WTC11 (cell line): ENCODE data around the gene TGFBR1.

Experiments
- CREB1 ChIP-seq: sonication (generic); formaldehyde crosslinking; IDR thresholded peaks from 2 replicates; pipeline ENCODE4 v1.8.0; 2023; ENCODE audit warnings: mild to moderate bottlenecking, missing genetic modification reagents
- NR1H2 ChIP-seq: sonication (generic); formaldehyde crosslinking; IDR thresholded peaks from 2 replicates; pipeline ENCODE4 v1.9.0; 2021; ENCODE audit warnings: mild to moderate bottlenecking, moderate library complexity, missing genetic modification reagents
- SMAD3 ChIP-seq: sonication (generic); formaldehyde crosslinking; IDR thresholded peaks from 2 replicates; pipeline ENCODE4 v1.8.0; 2022; ENCODE audit warnings: missing genetic modification reagents, mild to moderate bottlenecking, borderline replicate concordance
- TEAD4 ChIP-seq: sonication (generic); formaldehyde crosslinking; IDR thresholded peaks from 2 replicates; pipeline ENCODE4 v1.8.0; 2022; ENCODE audit warnings: mild to moderate bottlenecking, missing genetic modification reagents
- ZBTB21 ChIP-seq: sonication (generic); formaldehyde crosslinking; IDR thresholded peaks from 2 replicates; pipeline ENCODE4 v1.8.1; 2023; ENCODE audit warnings: mild to moderate bottlenecking, missing genetic modification reagents, borderline replicate concordance
- TF ChIP-seq, protein P1 (sequence below): fragments of 200-600 bp; IDR thresholded peaks from 2 replicates; pipeline ENCODE4 v1.8.0; 2022; ENCODE audit warnings: antibody characterized with exemption
- TF ChIP-seq, protein P2 (sequence below): fragments of 250-450 bp; sonication (Bioruptor Pico); IDR thresholded peaks from 2 replicates; pipeline ENCODE4 v1.9.0; 2021; ENCODE audit warnings: mild to moderate bottlenecking

DNA sequence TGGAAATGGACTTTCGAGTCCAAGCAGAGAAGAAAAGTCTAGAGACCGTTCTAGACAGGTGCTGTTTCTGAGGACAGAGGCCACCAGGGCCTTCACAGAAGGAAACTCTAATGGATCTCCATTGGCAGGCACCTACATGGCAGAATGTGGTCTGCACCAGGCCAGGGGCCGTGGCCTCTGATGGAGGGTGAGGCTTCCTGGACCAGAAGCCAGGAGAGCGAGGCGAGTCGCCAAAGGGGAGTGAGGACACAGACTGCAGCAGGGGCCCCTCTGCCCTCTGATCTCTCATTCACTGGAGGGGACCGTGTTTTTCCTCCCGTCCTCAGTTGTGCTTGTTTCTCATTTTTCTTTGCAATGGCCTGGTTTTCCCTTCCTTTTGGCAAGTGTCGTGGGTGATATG is 75.7 kb downstream of the TGFBR1 start:
- TF ChIP-seq CREB1 (CRISPR knock-in tag) (no peak), NR1H2 (CRISPR knock-in tag) (no peak), TEAD4 (CRISPR knock-in tag) (no peak), ZBTB21 (no peak), SMAD3 (CRISPR knock-in tag) (no peak)
- TF ChIP-seq, protein P1, sequence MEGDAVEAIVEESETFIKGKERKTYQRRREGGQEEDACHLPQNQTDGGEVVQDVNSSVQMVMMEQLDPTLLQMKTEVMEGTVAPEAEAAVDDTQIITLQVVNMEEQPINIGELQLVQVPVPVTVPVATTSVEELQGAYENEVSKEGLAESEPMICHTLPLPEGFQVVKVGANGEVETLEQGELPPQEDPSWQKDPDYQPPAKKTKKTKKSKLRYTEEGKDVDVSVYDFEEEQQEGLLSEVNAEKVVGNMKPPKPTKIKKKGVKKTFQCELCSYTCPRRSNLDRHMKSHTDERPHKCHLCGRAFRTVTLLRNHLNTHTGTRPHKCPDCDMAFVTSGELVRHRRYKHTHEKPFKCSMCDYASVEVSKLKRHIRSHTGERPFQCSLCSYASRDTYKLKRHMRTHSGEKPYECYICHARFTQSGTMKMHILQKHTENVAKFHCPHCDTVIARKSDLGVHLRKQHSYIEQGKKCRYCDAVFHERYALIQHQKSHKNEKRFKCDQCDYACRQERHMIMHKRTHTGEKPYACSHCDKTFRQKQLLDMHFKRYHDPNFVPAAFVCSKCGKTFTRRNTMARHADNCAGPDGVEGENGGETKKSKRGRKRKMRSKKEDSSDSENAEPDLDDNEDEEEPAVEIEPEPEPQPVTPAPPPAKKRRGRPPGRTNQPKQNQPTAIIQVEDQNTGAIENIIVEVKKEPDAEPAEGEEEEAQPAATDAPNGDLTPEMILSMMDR, result no peak
- TF ChIP-seq, protein P2, sequence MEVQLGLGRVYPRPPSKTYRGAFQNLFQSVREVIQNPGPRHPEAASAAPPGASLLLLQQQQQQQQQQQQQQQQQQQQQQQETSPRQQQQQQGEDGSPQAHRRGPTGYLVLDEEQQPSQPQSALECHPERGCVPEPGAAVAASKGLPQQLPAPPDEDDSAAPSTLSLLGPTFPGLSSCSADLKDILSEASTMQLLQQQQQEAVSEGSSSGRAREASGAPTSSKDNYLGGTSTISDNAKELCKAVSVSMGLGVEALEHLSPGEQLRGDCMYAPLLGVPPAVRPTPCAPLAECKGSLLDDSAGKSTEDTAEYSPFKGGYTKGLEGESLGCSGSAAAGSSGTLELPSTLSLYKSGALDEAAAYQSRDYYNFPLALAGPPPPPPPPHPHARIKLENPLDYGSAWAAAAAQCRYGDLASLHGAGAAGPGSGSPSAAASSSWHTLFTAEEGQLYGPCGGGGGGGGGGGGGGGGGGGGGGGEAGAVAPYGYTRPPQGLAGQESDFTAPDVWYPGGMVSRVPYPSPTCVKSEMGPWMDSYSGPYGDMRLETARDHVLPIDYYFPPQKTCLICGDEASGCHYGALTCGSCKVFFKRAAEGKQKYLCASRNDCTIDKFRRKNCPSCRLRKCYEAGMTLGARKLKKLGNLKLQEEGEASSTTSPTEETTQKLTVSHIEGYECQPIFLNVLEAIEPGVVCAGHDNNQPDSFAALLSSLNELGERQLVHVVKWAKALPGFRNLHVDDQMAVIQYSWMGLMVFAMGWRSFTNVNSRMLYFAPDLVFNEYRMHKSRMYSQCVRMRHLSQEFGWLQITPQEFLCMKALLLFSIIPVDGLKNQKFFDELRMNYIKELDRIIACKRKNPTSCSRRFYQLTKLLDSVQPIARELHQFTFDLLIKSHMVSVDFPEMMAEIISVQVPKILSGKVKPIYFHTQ, result no peak
